Posterior vena cava (tissue), 2 donors: ENCODE data around the gene ALPK3. TPM values are rescaled to one million over a fixed set of nuclear protein-coding genes. Genes with fewer than 3 reads are reported as not detected.
"Not testable (repeated sequence)": the region's sequence is repeated elsewhere in the genome, so short reads cannot be mapped to it uniquely, and the experiment has no call there.

Experiments used
- DNase-seq: peaks from one replicate; pipeline ENCODE4 v3.0.0-alpha.2; 2020; ENCODE audit warnings: low spot score
- intact Hi-C, 2 donors: fragments of 100-400 bp; cut with DNase I; formaldehyde crosslinking; loops; one replicate each; pipeline versions ENCODE4 v1.14.1 to v1.14.2; 2022 to 2023
- total RNA-seq, 2 donors: library from RNA; stranded (reverse); fragmentation: NEBNext Ultra II Directional; extraction: Animal tissue kit (Norgen Biotek cat#: 25700); gene quantifications; one replicate each; pipeline ENCODE4 v1.2.1, GENCODE V29; 2021
- donor health status: DM: yes; HTN: yes; CAD: no.
- donor health status: DM: yes; HTN: yes; CAD: no.

The ALPK3 gene
- total RNA-seq, 2 donors from 2014 or later: 18.6 to 27.3 TPM

GRCh38 chr15:84835661-84836337 is 18.6 kb downstream of the ALPK3 start:
- no peak for DNase-seq
- intact Hi-C loops: no loop called here

GRCh38 chr15:84836844-84837243 is 19.7 kb downstream of the ALPK3 start:
- no peak for DNase-seq
- intact Hi-C loops: no loop called here

- DNase-seq: no peak
Observed at GRCh38 chr15:84839714-84840113, 22.6 kb downstream of the ALPK3 start.

GRCh38 chr15:84840255-84840654 is 23.1 kb downstream of the ALPK3 start:
- intact Hi-C loops: no loop called here
- DNase-seq: no peak

More at GRCh38 chr15:84839714-84840113, 22.6 kb downstream of the ALPK3 start:
- intact Hi-C loops: no loop called here

GRCh38 chr15:84840741-84841429 is 23.7 kb downstream of the ALPK3 start:
- no peak for DNase-seq
- intact Hi-C loops: no loop called here

- no peak for DNase-seq
- intact Hi-C loops: no loop called here
Observed at GRCh38 chr15:84842781-84843180, 25.6 kb downstream of the ALPK3 start.

GRCh38 chr15:84844964-84845363 is 27.8 kb downstream of the ALPK3 start:
- no peak for DNase-seq
- intact Hi-C loops: no loop called here

- DNase-seq, intact Hi-C loops: not testable (repeated sequence)
Observed at GRCh38 chr15:84845631-84846030, 28.5 kb downstream of the ALPK3 start.

- no peak for DNase-seq
- intact Hi-C loops: no loop called here
Observed at GRCh38 chr15:84846269-84846668, 29.1 kb downstream of the ALPK3 start.

GRCh38 chr15:84847382-84847781 is 30.2 kb downstream of the ALPK3 start:
- DNase-seq: no peak
- intact Hi-C loops: no loop called here

GRCh38 chr15:84852212-84852611 is 35.1 kb downstream of the ALPK3 start:
- DNase-seq: no peak
- intact Hi-C loops: no loop called here

- DNase-seq: no peak
- intact Hi-C loops: no loop called here
Observed at GRCh38 chr15:84855136-84855535, 38.0 kb downstream of the ALPK3 start.

- intact Hi-C loops: no loop called here
- DNase-seq: no peak
Observed at GRCh38 chr15:84855765-84856164, 38.6 kb downstream of the ALPK3 start.

GRCh38 chr15:84856731-84857417 is 39.7 kb downstream of the ALPK3 start:
- no peak for DNase-seq
- intact Hi-C loops: no loop called here

- DNase-seq: no peak
- intact Hi-C loops: no loop called here
Observed at GRCh38 chr15:84857418-84858004, 40.4 kb downstream of the ALPK3 start.

GRCh38 chr15:84858231-84858630 is 41.1 kb downstream of the ALPK3 start:
- peak; percentile 38 for DNase-seq
- intact Hi-C loops: no loop called here

GRCh38 chr15:84859144-84859543 is 42.0 kb downstream of the ALPK3 start:
- no peak for DNase-seq
- intact Hi-C loops: no loop called here

- no peak for DNase-seq
- intact Hi-C loops: loop anchor here in 1 of 2 donors (5.0 kb wide), 1 partner anchor 68 kb away; no protein-coding TSS in a partner anchor
Observed at GRCh38 chr15:84859651-84860050, 42.5 kb downstream of the ALPK3 start.

GRCh38 chr15:84861781-84862180 is 44.6 kb downstream of the ALPK3 start:
- no peak for DNase-seq
- intact Hi-C loops: loop anchor here in 1 of 2 donors (5.0 kb wide), 1 partner anchor 66 kb away; no protein-coding TSS in a partner anchor
